NCI-H1694 (cell line): Measurements from ENCODE around the gene RNF126.
"Not testable (repeated sequence)": the region's sequence is repeated elsewhere in the genome, so short reads cannot be mapped to it uniquely, and the experiment has no call there.

Experiments used
- DNase-seq: peaks from one replicate; lab custom pipeline; 2025; lab: John Stamatoyannopoulos, UW

The RNF126 gene

DNA sequence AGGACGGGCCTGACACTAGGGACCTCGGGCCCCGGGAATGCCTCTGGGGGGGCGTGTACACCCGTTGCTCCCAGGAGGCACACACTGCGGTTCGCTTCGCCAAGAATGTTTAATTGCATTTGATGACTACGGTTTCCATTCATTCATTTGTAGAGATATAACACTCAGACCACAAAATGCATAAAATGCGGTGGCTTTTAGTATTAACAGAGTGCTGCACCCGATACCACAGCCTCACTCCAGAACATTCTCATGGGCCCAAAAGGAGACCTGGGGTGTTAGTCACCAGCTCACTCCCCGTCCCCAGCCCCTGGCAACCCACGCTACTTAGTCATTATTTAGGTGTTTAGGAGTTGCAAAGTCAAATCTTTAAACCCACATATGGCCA, 51.5 kb downstream of the RNF126 start:
- DNase-seq: no peak

GRCh38 chr19:610801-611480, 52.1 kb downstream of the RNF126 start:
- DNase-seq: no peak

GRCh38 chr19:610071-610800, 52.8 kb downstream of the RNF126 start:
- DNase-seq: no peak

- DNase-seq: no peak
These were observed 54.0 kb downstream of the RNF126 start for GRCh38 chr19:609004-609346.

GRCh38 chr19:608155-609003, 54.6 kb downstream of the RNF126 start:
- no peak for DNase-seq

DNA sequence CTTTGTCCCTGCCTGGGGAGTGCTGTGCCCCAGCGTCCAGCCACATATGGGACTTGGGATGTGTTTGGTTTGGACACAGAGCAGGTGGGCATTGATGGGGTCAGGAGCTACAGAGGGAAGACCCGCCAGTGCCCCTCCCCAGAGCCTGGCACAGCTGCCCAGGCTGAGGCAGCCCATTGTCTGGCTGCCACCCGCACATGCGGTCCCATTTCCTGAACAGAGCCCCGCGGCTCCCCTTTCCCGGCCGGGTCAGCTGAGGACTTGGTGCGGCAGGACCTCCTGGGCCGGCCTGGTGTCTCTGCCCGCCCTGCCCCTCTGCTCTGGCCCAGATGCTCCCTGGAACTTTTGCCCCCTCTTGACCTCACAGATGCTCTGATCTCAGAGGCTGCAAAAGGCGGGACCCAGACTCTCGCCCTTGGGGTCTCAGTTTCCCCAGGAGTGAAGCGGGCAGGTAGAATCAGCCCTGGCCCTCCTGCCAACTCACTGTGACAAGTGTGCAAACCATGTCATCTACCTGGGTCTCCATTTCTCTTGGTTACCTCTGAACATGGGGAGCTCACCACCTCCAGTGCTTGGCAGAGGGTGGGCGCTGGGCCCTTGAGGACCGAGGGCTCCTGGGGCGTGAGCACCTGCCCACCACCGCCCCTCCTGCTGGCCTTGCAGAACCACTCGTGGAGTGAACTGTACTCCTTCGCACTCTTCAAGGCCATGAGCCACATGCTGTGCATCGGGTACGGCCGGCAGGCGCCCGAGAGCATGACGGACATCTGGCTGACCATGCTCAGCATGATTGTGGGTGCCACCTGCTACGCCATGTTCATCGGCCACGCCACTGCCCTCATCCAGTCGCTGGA, 55.5 kb downstream of the RNF126 start:
- DNase-seq: no peak

DNA sequence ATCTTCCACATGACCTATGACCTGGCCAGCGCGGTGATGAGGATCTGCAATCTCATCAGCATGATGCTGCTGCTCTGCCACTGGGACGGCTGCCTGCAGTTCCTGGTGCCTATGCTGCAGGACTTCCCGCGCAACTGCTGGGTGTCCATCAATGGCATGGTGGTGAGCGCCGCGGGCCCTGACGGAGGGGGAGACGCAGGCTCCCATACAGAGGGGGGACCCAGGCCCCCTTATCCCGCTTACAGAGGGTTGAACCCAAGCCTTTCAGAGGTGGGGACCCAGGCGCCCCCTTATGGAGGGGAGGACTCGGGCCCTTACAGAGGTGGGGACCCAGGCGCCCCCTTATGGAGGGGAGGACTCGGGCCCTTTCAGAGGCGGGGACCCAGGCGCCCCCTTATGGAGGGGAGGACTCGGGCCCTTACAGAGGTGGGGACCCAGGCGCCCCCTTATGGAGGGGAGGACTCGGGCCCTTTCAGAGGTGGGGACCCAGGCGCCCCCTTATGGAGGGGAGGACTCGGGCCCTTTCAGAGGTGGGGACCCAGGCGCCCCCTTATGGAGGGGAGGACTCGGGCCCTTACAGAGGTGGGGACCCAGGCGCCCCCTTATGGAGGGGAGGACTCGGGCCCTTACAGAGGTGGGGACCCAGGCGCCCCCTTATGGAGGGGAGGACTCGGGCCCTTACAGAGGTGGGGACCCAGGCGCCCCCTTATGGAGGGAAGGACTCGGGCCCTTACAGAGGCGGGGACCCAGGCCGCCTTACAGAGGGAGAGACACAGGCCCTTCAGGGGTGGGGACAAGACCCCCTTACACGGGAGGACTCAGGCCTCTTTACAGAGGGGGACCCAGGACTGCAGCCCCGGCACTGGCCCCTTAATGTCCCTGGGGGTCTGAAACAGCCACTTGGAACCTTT, 57.7 kb downstream of the RNF126 start:
- not testable (repeated sequence) for DNase-seq

- no peak for DNase-seq
These were observed 58.7 kb downstream of the RNF126 start for GRCh38 chr19:604355-604754.

DNA sequence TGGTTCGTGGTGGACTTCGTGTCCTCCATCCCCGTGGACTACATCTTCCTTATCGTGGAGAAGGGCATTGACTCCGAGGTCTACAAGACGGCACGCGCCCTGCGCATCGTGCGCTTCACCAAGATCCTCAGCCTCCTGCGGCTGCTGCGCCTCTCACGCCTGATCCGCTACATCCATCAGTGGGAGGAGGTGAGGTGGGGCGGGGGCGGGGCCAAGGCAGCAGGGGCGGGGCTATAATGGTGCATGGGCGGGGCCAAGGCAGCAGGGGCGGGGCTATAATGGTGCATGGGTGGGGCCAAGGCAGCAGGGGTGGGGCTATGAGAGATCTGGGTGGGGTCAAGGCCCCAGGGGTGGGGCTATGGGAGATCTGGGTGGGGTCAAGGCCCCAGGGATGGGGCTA, 59.2 kb downstream of the RNF126 start:
- not testable (repeated sequence) for DNase-seq

DNA sequence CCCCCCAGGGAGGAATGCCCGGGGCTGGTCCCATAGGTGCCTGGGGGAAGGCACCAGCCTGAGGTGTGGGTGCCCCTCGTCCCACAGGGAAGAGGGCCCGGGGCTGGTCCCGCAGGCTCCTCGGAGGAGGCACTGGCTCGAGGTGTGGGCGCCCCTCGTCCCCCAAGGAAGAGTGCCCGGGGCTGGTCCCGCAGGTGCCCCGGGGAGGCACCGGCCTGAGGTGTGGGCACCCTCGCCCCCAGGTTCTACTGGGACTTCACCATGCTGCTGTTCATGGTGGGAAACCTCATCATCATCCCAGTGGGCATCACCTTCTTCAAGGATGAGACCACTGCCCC, 59.7 kb downstream of the RNF126 start:
- DNase-seq: not testable (repeated sequence)

DNA sequence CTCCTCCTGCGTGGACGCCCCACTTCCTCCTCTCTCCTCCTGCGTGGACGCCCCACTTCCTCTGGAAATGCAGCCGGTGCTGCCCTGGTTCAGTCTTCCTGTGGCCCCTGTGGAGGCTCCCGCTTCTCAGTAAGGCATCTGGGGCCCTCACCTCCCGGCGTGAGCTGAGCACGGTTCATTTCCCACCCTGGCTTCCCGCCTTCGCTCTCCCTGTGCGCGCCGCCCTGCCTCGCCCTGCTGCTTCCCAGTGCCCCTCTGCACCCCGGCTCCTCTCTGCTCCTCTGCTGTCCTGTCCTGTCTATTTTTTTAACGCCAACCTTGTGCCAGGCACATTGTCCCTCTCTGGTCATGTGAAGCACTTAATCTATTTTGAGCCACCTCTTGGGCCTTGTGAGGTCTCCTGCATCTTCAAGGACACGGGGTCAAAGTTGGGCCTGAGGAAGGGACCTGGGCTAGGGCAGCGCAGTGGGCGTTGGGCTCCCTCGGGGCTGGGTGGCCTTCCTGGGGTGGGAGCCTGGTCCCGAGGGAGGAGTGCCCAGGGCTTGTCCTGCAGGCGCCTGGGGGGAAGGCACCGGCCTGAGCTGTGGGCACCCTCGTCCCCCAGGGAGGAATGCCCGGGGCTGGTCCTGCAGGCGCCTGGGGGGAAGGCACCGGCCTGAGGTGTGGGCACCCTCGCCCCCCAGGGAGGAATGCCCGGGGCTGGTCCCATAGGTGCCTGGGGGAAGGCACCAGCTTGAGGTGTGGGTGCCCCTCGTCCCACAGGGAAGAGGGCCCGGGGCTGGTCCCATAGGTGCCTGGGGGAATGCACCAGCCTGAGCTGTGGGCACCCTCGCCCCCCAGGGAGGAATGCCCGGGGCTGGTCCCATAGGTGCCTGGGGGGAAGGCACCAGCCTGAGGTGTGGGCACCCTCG, 60.4 kb downstream of the RNF126 start:
- DNase-seq: no peak

DNA sequence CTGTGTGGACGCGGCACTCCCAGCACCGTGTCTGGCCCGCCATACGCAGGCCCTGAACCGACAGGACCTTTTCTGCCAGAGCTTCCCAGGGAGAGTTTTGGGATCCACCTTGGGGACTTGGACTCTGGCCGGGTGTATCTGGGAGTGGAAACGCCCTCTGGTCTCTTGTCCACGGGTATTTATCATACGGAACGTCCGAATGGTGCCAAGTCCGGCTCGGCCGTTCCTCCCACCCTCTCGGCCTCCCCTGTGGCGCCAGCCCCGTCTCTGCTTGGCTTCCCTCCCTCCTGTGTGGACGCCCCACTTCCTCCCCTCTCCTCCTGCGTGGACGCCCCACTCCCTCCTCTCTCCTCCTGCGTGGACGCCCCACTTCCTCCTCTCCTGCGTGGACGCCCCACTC, 61.2 kb downstream of the RNF126 start:
- no peak for DNase-seq

DNA sequence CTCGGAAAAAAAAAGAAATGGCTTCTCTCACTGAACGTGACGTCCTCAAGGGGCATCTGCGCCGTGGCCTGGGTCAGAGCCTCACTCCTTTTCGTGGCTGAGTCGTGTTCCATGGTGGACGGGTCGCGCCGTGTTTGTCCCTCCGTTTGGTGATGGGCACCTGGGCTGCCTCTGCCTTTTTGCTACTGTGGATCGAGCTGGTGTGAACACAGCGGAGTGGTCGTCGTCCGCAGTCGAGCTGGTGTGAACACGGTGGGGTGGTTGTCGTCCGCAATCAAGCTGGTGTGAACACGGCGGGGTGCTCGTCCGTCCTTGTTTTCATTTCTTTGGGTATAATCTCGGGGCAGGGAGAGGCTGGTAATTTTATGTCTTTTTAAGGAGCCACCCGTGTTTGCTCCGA, 61.7 kb downstream of the RNF126 start:
- DNase-seq: no peak
